ENCODE data around the gene KDR.

The KDR gene

GRCh38 chr4:55117511-55117910 is 7.9 kb downstream of the KDR start:
- DNase-seq (ENCODE audit: extremely low spot score) = no peak
- CTCF ChIA-PET = no interaction called here
- POLR2A ChIA-PET = no interaction called here
- TF ChIP-seq ELF4 (IDR thresholded peaks at IDR 0.05) (no peak), TARDBP (IDR thresholded peaks at IDR 0.05) (no peak), LEF1 (IDR thresholded peaks at IDR 0.05; ENCODE audit: borderline replicate concordance) (no peak), ZNF384 (IDR thresholded peaks at IDR 0.05) (no peak), SUZ12 (IDR thresholded peaks at IDR 0.05) (no peak), PKNOX1 (IDR thresholded peaks at IDR 0.05) (no peak), CTBP1 (IDR thresholded peaks at IDR 0.05; ENCODE audit: borderline replicate concordance) (no peak), NFRKB (IDR thresholded peaks at IDR 0.05) (no peak), FOXK2 (IDR thresholded peaks at IDR 0.05) (no peak), HDGF (IDR thresholded peaks at IDR 0.05; ENCODE audit: borderline replicate concordance) (no peak), L3MBTL2 (conservative IDR thresholded peaks at IDR 0.05) (no peak), FOXM1 (IDR thresholded peaks at IDR 0.05; ENCODE audit: borderline replicate concordance) (no peak), FOXA1 (IDR thresholded peaks at IDR 0.05) (no peak), BHLHE40 (IDR thresholded peaks at IDR 0.05; ENCODE audit: borderline replicate concordance) (no peak), SP1 (IDR thresholded peaks at IDR 0.05) (no peak), ARNT (IDR thresholded peaks at IDR 0.05) (no peak)

GRCh38 chr4:55116450-55116849 is 8.9 kb downstream of the KDR start:
- TF ChIP-seq FOXM1 (IDR thresholded peaks at IDR 0.05; ENCODE audit: borderline replicate concordance) (no peak), HDGF (IDR thresholded peaks at IDR 0.05; ENCODE audit: borderline replicate concordance) (no peak), SP1 (IDR thresholded peaks at IDR 0.05) (no peak), L3MBTL2 (conservative IDR thresholded peaks at IDR 0.05) (no peak), FOXA1 (IDR thresholded peaks at IDR 0.05) (no peak), NFRKB (IDR thresholded peaks at IDR 0.05) (no peak), PKNOX1 (IDR thresholded peaks at IDR 0.05) (no peak)
- CTCF ChIA-PET = no interaction called here
- no peak for DNase-seq (ENCODE audit: extremely low spot score)
- POLR2A ChIA-PET = no interaction called here

- TF ChIP-seq TARDBP (IDR thresholded peaks at IDR 0.05) = no peak
- no peak for TF ChIP-seq SUZ12 (IDR thresholded peaks at IDR 0.05)
- no peak for TF ChIP-seq FOXK2 (IDR thresholded peaks at IDR 0.05)
- no peak for TF ChIP-seq HDGF (IDR thresholded peaks at IDR 0.05; ENCODE audit: borderline replicate concordance)
- no peak for TF ChIP-seq BHLHE40 (IDR thresholded peaks at IDR 0.05; ENCODE audit: borderline replicate concordance)
- TF ChIP-seq PKNOX1 (IDR thresholded peaks at IDR 0.05) = no peak
- no peak for TF ChIP-seq FOXA1 (IDR thresholded peaks at IDR 0.05)
- no peak for TF ChIP-seq SP1 (IDR thresholded peaks at IDR 0.05)
- no peak for TF ChIP-seq FOXM1 (IDR thresholded peaks at IDR 0.05; ENCODE audit: borderline replicate concordance)
- no peak for TF ChIP-seq L3MBTL2 (conservative IDR thresholded peaks at IDR 0.05)
- TF ChIP-seq ELF4 (IDR thresholded peaks at IDR 0.05) = no peak
- TF ChIP-seq ZNF384 (IDR thresholded peaks at IDR 0.05) = no peak
- TF ChIP-seq CTBP1 (IDR thresholded peaks at IDR 0.05; ENCODE audit: borderline replicate concordance) = no peak
- TF ChIP-seq NFRKB (IDR thresholded peaks at IDR 0.05) = no peak
- no peak for TF ChIP-seq LEF1 (IDR thresholded peaks at IDR 0.05; ENCODE audit: borderline replicate concordance)
- TF ChIP-seq ARNT (IDR thresholded peaks at IDR 0.05) = no peak
- CTCF ChIA-PET = no interaction called here
- no peak for DNase-seq (ENCODE audit: extremely low spot score)
- POLR2A ChIA-PET = no interaction called here
Measured at GRCh38 chr4:55111601-55112000, 13.8 kb downstream of the KDR start.

- DNase-seq (ENCODE audit: extremely low spot score) = no peak
- CTCF ChIA-PET = no interaction called here
- POLR2A ChIA-PET = no interaction called here
Measured at GRCh38 chr4:55110131-55110530, 15.3 kb downstream of the KDR start.

GRCh38 chr4:55107054-55107453 is 18.3 kb downstream of the KDR start:
- DNase-seq (ENCODE audit: extremely low spot score) = no peak
- POLR2A ChIA-PET = no interaction called here
- CTCF ChIA-PET = no interaction called here

More at GRCh38 chr4:55110131-55110530, 15.3 kb downstream of the KDR start:
- TF ChIP-seq ARNT (IDR thresholded peaks at IDR 0.05) (no peak), LEF1 (IDR thresholded peaks at IDR 0.05; ENCODE audit: borderline replicate concordance) (no peak), NFRKB (IDR thresholded peaks at IDR 0.05) (no peak)

More at GRCh38 chr4:55107054-55107453, 18.3 kb downstream of the KDR start:
- TF ChIP-seq CTBP1 (IDR thresholded peaks at IDR 0.05; ENCODE audit: borderline replicate concordance) = no peak
- TF ChIP-seq BHLHE40 (IDR thresholded peaks at IDR 0.05; ENCODE audit: borderline replicate concordance) = no peak
- no peak for TF ChIP-seq FOXM1 (IDR thresholded peaks at IDR 0.05; ENCODE audit: borderline replicate concordance)
- TF ChIP-seq ZNF384 (IDR thresholded peaks at IDR 0.05) = no peak
- no peak for TF ChIP-seq NFRKB (IDR thresholded peaks at IDR 0.05)
- no peak for TF ChIP-seq HDGF (IDR thresholded peaks at IDR 0.05; ENCODE audit: borderline replicate concordance)
- TF ChIP-seq ELF4 (IDR thresholded peaks at IDR 0.05) = no peak
- TF ChIP-seq TARDBP (IDR thresholded peaks at IDR 0.05) = no peak
- no peak for TF ChIP-seq FOXA1 (IDR thresholded peaks at IDR 0.05)
- TF ChIP-seq PKNOX1 (IDR thresholded peaks at IDR 0.05) = no peak
- no peak for TF ChIP-seq SUZ12 (IDR thresholded peaks at IDR 0.05)

Data from HEK293T (cell line).